NCI-H2227 treated with DMSO at 0.1 percent for 48 hours (cell line): Measurements from ENCODE around the gene TMEM63B.
"Not testable (repeated sequence)": the region's sequence is repeated elsewhere in the genome, so short reads cannot be mapped to it uniquely, and the experiment has no call there.

ENCODE experiments used
- DNase-seq: peaks from one replicate; lab custom pipeline; 2025; lab: John Stamatoyannopoulos, UW

Gene TMEM63B

DNA sequence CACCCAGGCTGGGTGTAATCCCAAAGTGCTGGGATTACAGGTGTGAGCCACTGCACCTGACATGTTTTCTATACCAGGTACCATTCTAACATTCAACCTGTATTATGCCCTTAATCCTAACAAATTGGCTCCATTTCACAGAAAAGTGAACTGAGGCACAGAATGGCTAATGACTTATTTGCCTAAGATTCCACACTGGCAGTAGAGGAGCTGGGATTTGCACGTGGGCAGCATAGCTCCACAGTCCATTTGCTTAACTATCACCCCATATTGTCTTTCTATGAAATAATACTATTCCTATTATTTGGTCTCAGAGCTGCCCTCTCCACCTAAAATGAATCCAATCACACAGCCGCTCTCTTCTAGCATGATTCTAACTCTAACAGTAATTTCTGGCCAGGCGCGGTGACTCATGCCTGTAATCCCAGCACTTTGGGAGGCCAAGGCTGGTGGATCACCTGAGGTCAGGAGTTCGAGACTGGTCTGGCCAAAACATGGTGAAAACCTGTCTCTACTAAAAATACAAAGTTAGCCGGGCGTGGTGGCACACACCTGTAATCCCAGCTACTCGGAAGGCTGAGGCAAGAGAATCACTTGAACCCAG, 66.1 kb downstream of the TMEM63B start:
- no peak for DNase-seq

DNA sequence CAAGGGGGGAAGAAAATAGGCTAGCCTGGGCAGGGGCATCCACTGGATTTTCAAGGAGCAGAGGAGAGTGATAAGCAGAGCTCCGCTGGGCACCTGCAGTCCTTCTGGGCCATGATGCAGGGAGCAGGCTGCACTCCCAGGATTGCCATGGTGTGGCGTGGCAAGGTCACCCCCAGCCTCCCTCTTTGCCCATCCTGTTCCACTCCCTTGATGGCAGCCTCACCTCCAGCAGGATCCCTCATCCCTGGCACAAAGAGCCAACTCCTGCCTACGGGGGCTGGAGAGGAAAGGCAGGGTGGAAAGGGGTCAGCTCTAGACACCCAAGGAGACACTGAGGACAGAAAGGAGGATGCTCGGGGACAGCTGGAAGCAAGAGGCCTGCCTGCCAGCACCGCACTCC, 67.0 kb downstream of the TMEM63B start:
- DNase-seq: no peak

DNA sequence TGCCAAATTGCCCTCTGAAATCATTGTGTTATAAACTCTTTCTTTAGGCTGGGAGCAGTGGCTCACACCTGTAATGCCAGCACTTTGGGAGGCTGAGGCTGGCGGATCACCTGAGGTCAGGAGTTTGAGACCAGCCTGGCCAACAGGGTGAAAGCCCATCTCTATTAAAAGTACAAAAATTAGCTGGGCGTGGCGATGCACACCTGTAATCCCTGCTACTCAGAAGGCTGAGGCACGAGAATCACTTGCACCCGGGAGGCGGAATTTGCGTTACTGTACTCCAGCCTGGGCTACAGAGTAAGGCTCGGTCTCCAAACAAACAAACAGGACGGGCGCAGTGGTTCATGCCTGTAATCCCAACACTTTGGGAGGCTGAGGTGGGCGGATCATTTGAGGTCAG, 69.0 kb downstream of the TMEM63B start:
- not testable (repeated sequence) for DNase-seq

DNA sequence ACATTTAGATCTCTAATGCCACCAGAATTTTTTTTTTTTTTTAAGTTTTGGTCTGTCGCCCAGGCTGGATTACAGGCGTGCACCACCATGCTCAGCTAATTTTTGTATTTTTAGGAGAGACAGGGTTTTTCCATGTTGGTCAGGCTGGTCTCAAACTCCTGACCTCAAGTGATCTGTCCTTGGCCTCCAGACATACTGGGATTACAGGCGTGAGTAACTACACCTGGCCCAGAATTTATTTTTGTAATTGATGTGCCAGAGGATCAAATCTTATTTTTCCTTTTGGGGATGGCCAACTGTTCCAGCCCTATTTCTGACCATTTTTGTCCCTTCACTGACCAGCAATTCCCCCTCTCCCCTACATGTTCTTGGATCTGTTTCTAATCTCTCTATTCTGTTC, 71.3 kb downstream of the TMEM63B start:
- DNase-seq: no peak

DNA sequence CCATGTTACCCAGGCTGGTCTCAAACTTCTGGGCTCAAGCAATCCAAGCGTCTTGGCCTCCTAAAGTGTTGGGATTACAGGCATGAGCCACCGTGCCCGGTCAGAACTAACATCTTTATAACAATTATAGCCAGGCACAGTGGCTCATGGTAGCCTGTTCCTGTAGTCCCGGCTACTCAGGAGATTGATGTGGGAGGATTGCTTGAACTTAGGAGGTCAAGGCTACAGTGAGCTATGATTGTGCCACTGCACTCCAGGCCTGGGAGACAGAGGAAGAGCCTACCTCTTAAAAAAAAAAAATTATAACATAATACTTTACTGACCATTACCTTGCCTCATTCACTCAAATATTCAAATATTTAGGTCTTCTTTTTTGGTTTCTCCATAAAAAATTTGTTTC, 72.5 kb downstream of the TMEM63B start:
- no peak for DNase-seq

DNA sequence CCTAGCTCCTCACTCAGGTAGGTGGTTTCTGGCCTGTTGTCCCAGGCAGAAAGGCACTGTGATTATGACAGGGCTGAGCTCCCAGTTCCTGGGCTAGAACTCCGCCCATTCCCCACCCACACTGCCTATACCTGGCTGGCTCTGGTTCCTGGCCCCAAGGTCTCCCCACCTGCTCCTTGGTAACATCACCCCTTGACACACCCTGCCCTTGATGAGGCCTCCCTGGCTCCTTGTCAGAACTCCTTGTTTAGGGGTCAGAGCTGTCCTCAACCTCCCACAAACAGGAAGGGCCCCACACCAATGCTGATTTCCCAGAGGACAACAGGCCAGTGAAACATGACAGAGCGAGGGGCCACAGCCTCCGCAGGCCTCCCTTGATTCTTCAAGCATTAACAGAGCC, 73.8 kb downstream of the TMEM63B start:
- no peak for DNase-seq

DNA sequence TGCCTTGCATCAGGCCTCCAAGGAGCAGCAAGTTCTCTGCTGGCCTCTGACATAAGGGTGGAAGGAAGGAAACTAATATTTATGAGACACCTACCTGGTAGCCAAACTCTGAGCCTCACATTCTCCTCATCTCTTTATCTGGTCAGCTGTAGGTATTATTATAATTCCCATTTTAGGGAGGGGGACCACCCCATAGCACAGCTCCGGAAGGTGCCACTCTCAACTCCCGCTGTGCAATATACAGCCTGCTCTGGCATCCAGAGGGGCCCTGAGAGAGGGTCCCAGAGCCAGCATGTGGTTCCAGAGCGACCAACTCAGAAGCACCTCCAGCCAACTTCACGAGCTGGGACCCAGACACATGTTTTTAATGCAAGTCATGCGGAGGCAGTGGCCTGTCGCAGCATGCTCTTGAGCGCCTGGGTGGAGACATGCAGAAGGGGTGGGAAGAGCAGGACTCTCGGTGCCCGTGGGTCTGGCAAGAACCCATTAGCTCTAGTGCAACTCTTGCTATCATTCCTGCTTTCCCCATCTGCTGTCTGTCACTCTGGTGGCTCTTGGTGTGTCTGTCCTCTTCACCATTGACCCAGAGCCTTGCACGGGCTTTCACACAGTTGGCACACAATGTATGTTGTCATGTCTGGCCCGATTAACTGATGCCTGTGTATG, 74.4 kb downstream of the TMEM63B start:
- no peak for DNase-seq

DNA sequence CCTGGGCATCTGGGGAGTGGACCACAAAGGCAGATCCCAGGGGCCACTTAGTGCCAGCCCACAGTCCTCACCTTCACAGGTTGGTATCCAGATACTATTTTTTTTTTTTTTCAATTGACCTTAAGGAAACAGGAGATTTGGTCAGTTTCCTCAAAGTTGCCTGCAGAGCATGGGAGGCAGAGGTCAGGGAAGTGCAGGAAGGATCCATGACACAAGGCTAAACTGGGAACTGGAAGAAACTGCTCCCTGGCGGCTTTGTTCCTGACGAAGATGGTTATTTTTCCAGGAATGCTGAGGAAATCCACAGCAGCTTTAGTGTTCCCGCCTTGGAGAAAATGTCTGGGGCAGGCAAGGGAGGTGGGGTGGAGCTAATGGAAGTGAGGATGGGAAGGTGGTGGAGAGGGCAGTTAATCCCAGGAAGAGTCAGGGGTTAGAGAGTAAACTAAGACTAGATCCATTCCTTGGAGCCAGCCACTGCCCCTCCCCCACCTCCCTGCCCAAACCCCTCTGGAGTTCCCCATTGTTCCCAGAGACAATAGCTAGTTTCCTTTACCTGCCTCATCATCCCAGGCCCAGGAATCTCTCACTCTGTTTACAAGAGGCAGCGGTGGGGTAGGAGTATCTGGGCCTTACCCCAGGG, 75.1 kb downstream of the TMEM63B start:
- no peak for DNase-seq

DNA sequence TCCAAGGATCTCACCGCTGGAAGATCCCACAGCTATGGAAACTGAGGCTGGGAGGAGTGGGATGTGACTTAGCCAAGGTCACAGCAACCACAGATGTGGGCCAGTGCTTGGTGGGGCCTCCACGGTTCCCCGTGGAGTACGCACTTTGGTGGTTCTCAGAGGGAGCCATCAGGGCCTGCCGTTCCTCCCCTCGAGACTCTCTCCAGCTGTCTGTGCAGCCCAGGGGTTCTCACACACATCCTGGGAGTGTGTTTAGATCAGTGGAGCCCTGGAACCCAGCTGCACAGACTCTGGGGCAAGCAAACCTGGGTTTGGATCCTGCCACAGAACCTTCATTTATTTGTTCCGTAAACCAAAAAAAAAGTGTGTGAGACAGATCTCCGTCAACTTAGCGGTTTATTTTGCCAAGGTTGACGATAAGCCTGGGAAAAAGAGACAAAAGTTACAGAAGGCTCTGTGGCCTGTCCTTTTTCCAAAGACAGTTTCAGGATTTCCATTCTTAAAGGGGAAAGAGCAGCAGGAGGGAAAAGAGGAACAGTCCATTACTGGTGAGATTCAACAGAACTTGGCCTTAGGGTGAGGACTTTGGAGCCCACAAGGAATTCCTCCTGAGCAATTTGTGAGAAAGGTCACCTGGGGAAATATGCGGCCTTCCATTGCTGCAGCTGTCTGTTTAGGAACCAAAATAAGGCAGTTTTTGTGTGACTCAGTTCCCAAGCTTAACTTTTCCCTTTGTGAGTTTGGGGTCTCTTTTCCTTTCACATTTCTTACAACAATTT, 75.8 kb downstream of the TMEM63B start:
- no peak for DNase-seq

DNA sequence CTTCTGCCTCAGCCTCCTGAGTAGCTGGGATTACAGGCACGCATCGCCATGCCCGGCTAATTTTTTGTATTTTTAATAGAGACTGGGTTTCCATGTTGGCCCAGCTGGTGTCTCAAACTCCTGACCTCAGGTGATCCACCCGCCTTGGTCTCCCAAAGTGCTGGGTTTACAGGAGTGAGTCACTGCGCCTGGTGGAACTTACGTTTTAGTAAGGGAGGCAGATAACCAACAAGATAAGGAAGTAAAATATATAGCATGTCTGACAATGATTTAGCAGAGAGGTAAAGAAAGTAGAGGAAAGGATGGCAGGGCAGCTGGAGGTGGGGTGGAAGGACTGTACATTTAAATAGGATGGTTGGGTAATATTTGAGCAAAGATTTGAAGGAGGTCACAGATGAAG, 76.6 kb downstream of the TMEM63B start:
- DNase-seq: no peak
